SK-N-SH treated with all-trans-retinoic acid at 6 μM for 48 hours (cell line): ENCODE data around the gene LRRC41.

Experiments used
- BACH2 ChIP-seq: fragments of 250-450 bp; sonication (Bioruptor Pico); IDR thresholded peaks from 2 replicates; pipeline ENCODE4 v1.9.0; 2021; ENCODE audit warnings: mild to moderate bottlenecking, borderline replicate concordance
- ISL1 ChIP-seq: fragments of 250-450 bp; sonication (Bioruptor Pico); IDR thresholded peaks from 2 replicates; pipeline ENCODE4 v2.1.2; 2022; ENCODE audit warnings: mild to moderate bottlenecking, moderate library complexity
- PPARA ChIP-seq: fragments of 250-450 bp; sonication (Bioruptor Pico); IDR thresholded peaks from 2 replicates; pipeline ENCODE4 v1.5.0; 2020; ENCODE audit warnings: mild to moderate bottlenecking, borderline replicate concordance
- RARB ChIP-seq: fragments of 250-450 bp; sonication (Bioruptor Pico); IDR thresholded peaks from 2 replicates; pipeline ENCODE4 v1.8.0; 2021; ENCODE audit warnings: mild to moderate bottlenecking, moderate library complexity
- ZFP3 ChIP-seq: fragments of 250-450 bp; sonication (Bioruptor Pico); IDR thresholded peaks from 2 replicates; pipeline ENCODE4 v1.5.0; 2020; ENCODE audit warnings: mild to moderate bottlenecking, moderate library complexity
- ZNF70 ChIP-seq: fragments of 450-650 bp; formaldehyde crosslinking; IDR thresholded peaks from 2 replicates; pipeline ENCODE4 v1.5.0; 2020; ENCODE audit warnings: mild to moderate bottlenecking, moderate library complexity
- TF ChIP-seq, protein P1 (sequence below): fragments of 250-450 bp; sonication (Bioruptor Pico); IDR thresholded peaks from 2 replicates; pipeline ENCODE4 v1.5.1; 2021; ENCODE audit warnings: mild to moderate bottlenecking, moderate library complexity
- TF ChIP-seq, protein P2 (sequence below): fragments of 250-450 bp; sonication (Bioruptor Pico); IDR thresholded peaks from 2 replicates; pipeline ENCODE4 v1.5.1; 2020; ENCODE audit warnings: low read depth, mild to moderate bottlenecking, moderate library complexity
- TF ChIP-seq, protein P3 (sequence below): fragments of 250-450 bp; sonication (Bioruptor Pico); IDR thresholded peaks from 2 replicates; pipeline ENCODE4 v1.5.0; 2020; ENCODE audit warnings: mild to moderate bottlenecking, moderate library complexity
- TF ChIP-seq, protein P4 (sequence below): fragments of 250-450 bp; sonication (Bioruptor Pico); IDR thresholded peaks from 2 replicates; pipeline ENCODE4 v1.8.0; 2020; ENCODE audit warnings: mild to moderate bottlenecking, moderate library complexity, borderline replicate concordance

DNA sequence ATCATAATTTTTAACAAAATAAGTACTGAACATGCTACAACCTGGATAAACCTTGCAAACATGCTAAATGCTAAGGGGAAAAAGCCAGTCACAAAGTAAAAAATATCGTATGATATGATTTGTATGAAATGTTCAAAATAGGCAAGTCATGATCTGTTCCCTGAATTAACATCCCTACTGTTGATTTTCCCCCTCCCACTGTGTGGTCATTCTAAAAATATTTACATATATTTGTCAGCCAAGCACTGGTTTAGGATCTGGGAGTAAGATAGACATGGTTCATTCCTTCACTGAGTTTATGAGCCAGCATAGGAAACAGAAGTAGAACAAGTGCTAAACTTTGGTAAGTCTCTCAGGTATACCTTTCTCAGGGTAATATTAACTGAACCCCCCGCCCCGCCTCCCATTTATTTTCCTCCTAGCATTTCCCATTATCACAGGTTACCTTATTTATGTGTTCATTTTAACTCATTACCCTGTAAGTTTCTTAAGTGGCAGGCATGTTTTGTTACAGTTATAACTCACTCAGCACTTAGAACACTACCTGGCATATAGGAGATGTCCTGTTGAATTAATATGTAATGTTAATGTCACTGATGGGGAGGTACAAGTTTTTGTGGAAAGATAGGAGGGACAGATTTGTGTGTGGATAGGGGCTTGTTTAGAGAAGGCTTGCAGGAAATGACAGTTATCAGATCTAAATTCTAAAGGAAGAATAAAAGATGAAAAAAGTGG is 12.4 kb upstream of the LRRC41 start:
- no peak for TF ChIP-seq BACH2 (CRISPR knock-in tag)
- no peak for TF ChIP-seq PPARA (CRISPR knock-in tag)
- no peak for TF ChIP-seq ZNF70 (CRISPR knock-in tag)
- TF ChIP-seq, protein P1, sequence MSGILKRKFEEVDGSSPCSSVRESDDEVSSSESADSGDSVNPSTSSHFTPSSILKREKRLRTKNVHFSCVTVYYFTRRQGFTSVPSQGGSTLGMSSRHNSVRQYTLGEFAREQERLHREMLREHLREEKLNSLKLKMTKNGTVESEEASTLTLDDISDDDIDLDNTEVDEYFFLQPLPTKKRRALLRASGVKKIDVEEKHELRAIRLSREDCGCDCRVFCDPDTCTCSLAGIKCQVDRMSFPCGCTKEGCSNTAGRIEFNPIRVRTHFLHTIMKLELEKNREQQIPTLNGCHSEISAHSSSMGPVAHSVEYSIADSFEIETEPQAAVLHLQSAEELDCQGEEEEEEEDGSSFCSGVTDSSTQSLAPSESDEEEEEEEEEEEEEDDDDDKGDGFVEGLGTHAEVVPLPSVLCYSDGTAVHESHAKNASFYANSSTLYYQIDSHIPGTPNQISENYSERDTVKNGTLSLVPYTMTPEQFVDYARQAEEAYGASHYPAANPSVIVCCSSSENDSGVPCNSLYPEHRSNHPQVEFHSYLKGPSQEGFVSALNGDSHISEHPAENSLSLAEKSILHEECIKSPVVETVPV (CRISPR knock-in tag) = no peak
- TF ChIP-seq, protein P2, sequence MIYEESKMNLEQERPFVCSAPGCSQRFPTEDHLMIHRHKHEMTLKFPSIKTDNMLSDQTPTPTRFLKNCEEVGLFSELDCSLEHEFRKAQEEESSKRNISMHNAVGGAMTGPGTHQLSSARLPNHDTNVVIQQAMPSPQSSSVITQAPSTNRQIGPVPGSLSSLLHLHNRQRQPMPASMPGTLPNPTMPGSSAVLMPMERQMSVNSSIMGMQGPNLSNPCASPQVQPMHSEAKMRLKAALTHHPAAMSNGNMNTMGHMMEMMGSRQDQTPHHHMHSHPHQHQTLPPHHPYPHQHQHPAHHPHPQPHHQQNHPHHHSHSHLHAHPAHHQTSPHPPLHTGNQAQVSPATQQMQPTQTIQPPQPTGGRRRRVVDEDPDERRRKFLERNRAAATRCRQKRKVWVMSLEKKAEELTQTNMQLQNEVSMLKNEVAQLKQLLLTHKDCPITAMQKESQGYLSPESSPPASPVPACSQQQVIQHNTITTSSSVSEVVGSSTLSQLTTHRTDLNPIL (CRISPR knock-in tag) = no peak
- TF ChIP-seq RARB = no peak
- no peak for TF ChIP-seq ZFP3 (CRISPR knock-in tag)
- no peak for TF ChIP-seq ISL1
- TF ChIP-seq, protein P3, sequence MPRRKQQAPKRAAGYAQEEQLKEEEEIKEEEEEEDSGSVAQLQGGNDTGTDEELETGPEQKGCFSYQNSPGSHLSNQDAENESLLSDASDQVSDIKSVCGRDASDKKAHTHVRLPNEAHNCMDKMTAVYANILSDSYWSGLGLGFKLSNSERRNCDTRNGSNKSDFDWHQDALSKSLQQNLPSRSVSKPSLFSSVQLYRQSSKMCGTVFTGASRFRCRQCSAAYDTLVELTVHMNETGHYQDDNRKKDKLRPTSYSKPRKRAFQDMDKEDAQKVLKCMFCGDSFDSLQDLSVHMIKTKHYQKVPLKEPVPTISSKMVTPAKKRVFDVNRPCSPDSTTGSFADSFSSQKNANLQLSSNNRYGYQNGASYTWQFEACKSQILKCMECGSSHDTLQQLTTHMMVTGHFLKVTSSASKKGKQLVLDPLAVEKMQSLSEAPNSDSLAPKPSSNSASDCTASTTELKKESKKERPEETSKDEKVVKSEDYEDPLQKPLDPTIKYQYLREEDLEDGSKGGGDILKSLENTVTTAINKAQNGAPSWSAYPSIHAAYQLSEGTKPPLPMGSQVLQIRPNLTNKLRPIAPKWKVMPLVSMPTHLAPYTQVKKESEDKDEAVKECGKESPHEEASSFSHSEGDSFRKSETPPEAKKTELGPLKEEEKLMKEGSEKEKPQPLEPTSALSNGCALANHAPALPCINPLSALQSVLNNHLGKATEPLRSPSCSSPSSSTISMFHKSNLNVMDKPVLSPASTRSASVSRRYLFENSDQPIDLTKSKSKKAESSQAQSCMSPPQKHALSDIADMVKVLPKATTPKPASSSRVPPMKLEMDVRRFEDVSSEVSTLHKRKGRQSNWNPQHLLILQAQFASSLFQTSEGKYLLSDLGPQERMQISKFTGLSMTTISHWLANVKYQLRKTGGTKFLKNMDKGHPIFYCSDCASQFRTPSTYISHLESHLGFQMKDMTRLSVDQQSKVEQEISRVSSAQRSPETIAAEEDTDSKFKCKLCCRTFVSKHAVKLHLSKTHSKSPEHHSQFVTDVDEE (CRISPR knock-in tag) = no peak
- TF ChIP-seq, protein P4, sequence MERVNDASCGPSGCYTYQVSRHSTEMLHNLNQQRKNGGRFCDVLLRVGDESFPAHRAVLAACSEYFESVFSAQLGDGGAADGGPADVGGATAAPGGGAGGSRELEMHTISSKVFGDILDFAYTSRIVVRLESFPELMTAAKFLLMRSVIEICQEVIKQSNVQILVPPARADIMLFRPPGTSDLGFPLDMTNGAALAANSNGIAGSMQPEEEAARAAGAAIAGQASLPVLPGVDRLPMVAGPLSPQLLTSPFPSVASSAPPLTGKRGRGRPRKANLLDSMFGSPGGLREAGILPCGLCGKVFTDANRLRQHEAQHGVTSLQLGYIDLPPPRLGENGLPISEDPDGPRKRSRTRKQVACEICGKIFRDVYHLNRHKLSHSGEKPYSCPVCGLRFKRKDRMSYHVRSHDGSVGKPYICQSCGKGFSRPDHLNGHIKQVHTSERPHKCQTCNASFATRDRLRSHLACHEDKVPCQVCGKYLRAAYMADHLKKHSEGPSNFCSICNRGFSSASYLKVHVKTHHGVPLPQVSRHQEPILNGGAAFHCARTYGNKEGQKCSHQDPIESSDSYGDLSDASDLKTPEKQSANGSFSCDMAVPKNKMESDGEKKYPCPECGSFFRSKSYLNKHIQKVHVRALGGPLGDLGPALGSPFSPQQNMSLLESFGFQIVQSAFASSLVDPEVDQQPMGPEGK = no peak
